Measurements from ENCODE around the gene DHX57. TPM values are rescaled to one million over a fixed set of nuclear protein-coding genes. Genes with fewer than 3 reads are reported as not detected.

The DHX57 gene
- total RNA-seq, 1 donor from 2014 or later, result 27.0 TPM

DNA sequence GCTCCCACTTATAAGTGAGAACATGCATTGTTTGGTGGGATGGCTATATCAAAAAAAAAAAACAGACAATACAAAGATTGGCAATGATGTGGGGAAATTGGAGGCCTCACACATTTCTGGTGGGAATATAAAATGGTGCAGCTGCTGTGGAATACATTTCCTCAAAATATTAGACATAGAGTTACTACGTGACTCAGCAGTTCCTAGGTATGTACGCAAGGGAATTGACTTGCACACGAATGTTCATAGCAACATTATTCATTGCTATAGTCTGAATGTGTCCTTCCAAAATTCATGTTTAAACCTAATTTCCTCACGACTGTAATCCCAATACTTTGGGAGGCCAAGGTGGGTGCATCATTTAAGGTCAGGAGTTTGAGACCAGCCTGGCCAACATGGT lies 11.6 kb upstream of the DHX57 start:
- DNase-seq (ENCODE audit: low spot score), result no peak
- Mint-ChIP-seq H3K36me3 (ENCODE audit: low read depth, unreplicated experiment) (no peaks in the 10 kb centered on the region), H3K4me3 (ENCODE audit: unreplicated experiment) (no peak overlapping the region), H3K27me3 (ENCODE audit: unreplicated experiment) (no peaks in the 10 kb centered on the region), H3K27ac (ENCODE audit: unreplicated experiment) (no peak overlapping the region), H3K9me3 (ENCODE audit: unreplicated experiment) (no peaks in the 10 kb centered on the region), H3K4me1 (ENCODE audit: unreplicated experiment) (no peaks in the 10 kb centered on the region)
- TF ChIP-seq, protein P1, sequence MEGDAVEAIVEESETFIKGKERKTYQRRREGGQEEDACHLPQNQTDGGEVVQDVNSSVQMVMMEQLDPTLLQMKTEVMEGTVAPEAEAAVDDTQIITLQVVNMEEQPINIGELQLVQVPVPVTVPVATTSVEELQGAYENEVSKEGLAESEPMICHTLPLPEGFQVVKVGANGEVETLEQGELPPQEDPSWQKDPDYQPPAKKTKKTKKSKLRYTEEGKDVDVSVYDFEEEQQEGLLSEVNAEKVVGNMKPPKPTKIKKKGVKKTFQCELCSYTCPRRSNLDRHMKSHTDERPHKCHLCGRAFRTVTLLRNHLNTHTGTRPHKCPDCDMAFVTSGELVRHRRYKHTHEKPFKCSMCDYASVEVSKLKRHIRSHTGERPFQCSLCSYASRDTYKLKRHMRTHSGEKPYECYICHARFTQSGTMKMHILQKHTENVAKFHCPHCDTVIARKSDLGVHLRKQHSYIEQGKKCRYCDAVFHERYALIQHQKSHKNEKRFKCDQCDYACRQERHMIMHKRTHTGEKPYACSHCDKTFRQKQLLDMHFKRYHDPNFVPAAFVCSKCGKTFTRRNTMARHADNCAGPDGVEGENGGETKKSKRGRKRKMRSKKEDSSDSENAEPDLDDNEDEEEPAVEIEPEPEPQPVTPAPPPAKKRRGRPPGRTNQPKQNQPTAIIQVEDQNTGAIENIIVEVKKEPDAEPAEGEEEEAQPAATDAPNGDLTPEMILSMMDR (IDR thresholded peaks at IDR 0.05; ENCODE audit: unreplicated experiment), result no peak

DNA sequence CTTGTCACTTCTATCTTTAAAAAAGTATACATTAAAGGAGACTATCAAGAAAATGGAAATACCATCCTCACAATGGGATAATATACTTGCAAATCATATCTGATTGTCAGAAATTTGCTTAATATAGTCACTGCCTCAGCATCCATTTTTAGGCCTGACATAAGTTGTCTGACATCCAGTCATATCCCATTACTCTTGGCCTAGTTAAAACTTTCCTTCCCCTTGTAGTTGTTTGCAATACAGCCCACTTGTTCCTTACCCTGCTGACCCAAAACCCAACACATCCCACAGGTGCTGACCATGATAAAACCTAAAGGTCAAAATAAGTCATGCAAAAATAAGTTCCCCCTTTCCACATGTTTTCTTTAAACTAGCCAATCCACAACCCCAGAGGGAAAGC lies 10.3 kb upstream of the DHX57 start:
- TF ChIP-seq, protein P1 (IDR thresholded peaks at IDR 0.05; ENCODE audit: unreplicated experiment), result no peak
- Mint-ChIP-seq H3K27me3 (ENCODE audit: unreplicated experiment) (no peaks in the 10 kb centered on the region), H3K4me1 (ENCODE audit: unreplicated experiment) (no peaks in the 10 kb centered on the region), H3K36me3 (ENCODE audit: low read depth, unreplicated experiment) (no peaks in the 10 kb centered on the region), H3K4me3 (ENCODE audit: unreplicated experiment) (no peak overlapping the region), H3K9me3 (ENCODE audit: unreplicated experiment) (no peaks in the 10 kb centered on the region), H3K27ac (ENCODE audit: unreplicated experiment) (no peak overlapping the region)
- DNase-seq (ENCODE audit: low spot score), result no peak

DNA sequence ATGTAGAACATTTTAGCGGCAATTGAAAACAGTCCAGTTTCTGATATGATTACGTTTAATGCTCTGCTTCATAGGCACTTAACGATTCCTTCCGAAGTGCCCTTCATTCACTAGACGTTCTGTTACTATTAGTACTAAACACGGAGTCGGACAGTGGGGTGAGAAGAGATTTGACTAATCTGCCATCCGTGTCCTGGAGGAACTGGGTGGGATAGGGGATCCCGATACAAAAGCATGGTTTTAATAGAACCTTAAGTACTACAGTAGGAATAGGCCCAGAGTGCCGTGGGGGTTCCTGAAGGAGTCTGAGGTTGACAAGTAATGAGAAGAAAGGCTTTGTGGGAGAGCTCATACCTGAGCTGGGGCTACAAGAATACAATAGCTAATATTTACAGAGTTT lies 673 bp upstream of the DHX57 start:
- peak overlapping the region; percentile 90 for H3K27ac Mint-ChIP-seq (ENCODE audit: unreplicated experiment)
- H3K4me3 Mint-ChIP-seq (ENCODE audit: unreplicated experiment), result peak overlapping the region; percentile 99
- no peaks in the 10 kb centered on the region for H3K9me3 Mint-ChIP-seq (ENCODE audit: unreplicated experiment)
- no peaks in the 10 kb centered on the region for H3K36me3 Mint-ChIP-seq (ENCODE audit: low read depth, unreplicated experiment)
- peaks cover 4% of the 10 kb centered on the region for H3K27me3 Mint-ChIP-seq (ENCODE audit: unreplicated experiment)
- TF ChIP-seq, protein P1 (IDR thresholded peaks at IDR 0.05; ENCODE audit: unreplicated experiment), result no peak
- DNase-seq (ENCODE audit: low spot score), result peak; percentile 4
- peaks cover 14% of the 10 kb centered on the region for H3K4me1 Mint-ChIP-seq (ENCODE audit: unreplicated experiment)

DNA sequence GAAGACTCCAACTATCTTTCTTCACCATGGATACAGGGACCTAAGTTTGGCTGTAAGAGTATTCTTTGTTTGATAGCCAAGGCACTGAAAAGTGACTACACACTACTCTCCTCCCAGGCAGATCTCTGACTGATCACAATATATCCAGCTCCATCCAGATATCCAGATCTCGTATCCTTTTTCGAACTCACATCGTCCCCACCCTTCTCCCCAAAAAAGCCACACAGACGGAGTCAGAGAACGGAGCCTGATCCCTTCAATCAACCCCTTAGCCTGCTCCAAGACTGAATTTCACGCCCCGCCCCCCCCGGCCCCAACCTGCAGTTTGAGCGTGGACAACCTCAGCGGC lies 533 bp downstream of the DHX57 start:
- TF ChIP-seq, protein P1 (IDR thresholded peaks at IDR 0.05; ENCODE audit: unreplicated experiment), result no peak
- Mint-ChIP-seq H3K27me3 (ENCODE audit: unreplicated experiment) (peaks cover 4% of the 10 kb centered on the region), H3K4me3 (ENCODE audit: unreplicated experiment) (peak overlapping the region; percentile 99), H3K27ac (ENCODE audit: unreplicated experiment) (peak overlapping the region; percentile 90), H3K36me3 (ENCODE audit: low read depth, unreplicated experiment) (no peaks in the 10 kb centered on the region), H3K9me3 (ENCODE audit: unreplicated experiment) (no peaks in the 10 kb centered on the region), H3K4me1 (ENCODE audit: unreplicated experiment) (peaks cover 14% of the 10 kb centered on the region)
- no peak for DNase-seq (ENCODE audit: low spot score)

DNA sequence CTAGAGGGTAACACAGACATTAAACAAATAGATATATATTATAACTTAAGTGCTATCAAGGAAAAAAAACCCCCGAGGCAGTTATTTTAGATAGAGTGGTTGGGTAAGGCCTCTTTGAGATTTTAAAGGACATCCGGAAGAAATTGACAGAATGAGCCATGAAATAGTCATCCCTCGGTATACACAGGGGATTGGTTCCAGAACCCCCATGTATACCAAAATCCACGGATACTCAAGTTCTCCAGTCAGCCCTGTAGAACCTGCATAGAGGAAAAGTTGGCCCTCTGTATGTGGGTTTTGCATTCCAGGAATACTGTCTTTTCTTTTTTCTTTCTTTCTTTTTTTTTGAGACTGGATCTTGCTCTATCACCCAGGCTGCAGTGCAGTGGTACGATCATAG lies 2.0 kb downstream of the DHX57 start:
- DNase-seq (ENCODE audit: low spot score), result no peak
- TF ChIP-seq, protein P1 (IDR thresholded peaks at IDR 0.05; ENCODE audit: unreplicated experiment), result no peak
- Mint-ChIP-seq H3K27ac (ENCODE audit: unreplicated experiment) (no peak overlapping the region), H3K27me3 (ENCODE audit: unreplicated experiment) (peaks cover 4% of the 10 kb centered on the region), H3K4me1 (ENCODE audit: unreplicated experiment) (peaks cover 14% of the 10 kb centered on the region), H3K4me3 (ENCODE audit: unreplicated experiment) (no peak overlapping the region), H3K36me3 (ENCODE audit: low read depth, unreplicated experiment) (no peaks in the 10 kb centered on the region), H3K9me3 (ENCODE audit: unreplicated experiment) (no peaks in the 10 kb centered on the region)

All from endothelial cell (in vitro differentiated cells).